Osteoblast (primary cell): ENCODE data around the gene PHACTR4. TPM values are rescaled to one million over a fixed set of nuclear protein-coding genes. Genes with fewer than 3 reads are reported as not detected.

Experiments
- DNase-seq: peaks from one replicate; pipeline ENCODE4 v3.0.0; 2011; ENCODE audit warnings: low spot score, mixed read lengths; ENCODE audit not compliant: insufficient read length; ENCODE audit errors: missing footprints
- H2AFZ ChIP-seq: 2 replicates; pipeline ENCODE4 v1.6.0; 2011; ENCODE audit warnings: mild to moderate bottlenecking, low read length
- H3K27ac ChIP-seq: 2 replicates; pipeline ENCODE4 v1.5.1; 2011; ENCODE audit warnings: mild to moderate bottlenecking, low read depth, low read length, moderate library complexity
- H3K27me3 ChIP-seq: 2 replicates; pipeline ENCODE4 v1.6.0; 2012; ENCODE audit warnings: mild to moderate bottlenecking, control low read depth, inconsistent platforms, low read length, moderate library complexity; ENCODE audit not compliant: insufficient read depth
- H3K36me3 ChIP-seq: 2 replicates; pipeline ENCODE4 v1.5.1; 2011; ENCODE audit warnings: mild to moderate bottlenecking, low read length, control low read depth, moderate library complexity; ENCODE audit not compliant: insufficient read depth
- H3K4me1 ChIP-seq: 2 replicates; pipeline ENCODE4 v1.5.1; 2011; ENCODE audit warnings: mild to moderate bottlenecking, low read length, control low read depth, moderate library complexity; ENCODE audit not compliant: insufficient read depth
- H3K4me2 ChIP-seq: 2 replicates; pipeline ENCODE4 v1.6.0; 2011; ENCODE audit warnings: mild to moderate bottlenecking, low read length; ENCODE audit not compliant: insufficient read depth
- H3K4me3 ChIP-seq: fragments of 200-600 bp; sonication (generic); 3 replicates; pipeline ENCODE4 v1.5.1; 2012; ENCODE audit warnings: mild to moderate bottlenecking, low read length, inconsistent platforms; ENCODE audit not compliant: insufficient read depth
- H3K79me2 ChIP-seq: 2 replicates; pipeline ENCODE4 v1.6.0; 2012; ENCODE audit warnings: mild to moderate bottlenecking, low read length, control low read depth, inconsistent platforms; ENCODE audit not compliant: insufficient read depth
- H3K9me3 ChIP-seq: 2 replicates; pipeline ENCODE4 v1.5.1; 2011; ENCODE audit warnings: low read depth, low read length, control low read depth
- H4K20me1 ChIP-seq: 2 replicates; pipeline ENCODE4 v1.6.0; 2012; ENCODE audit warnings: mild to moderate bottlenecking, low read length, control low read depth; ENCODE audit not compliant: insufficient read depth
- total RNA-seq: library from RNA; depleted of rRNA; stranded (reverse); fragments of >200 nt; gene quantifications from 2 replicates; pipeline ENCODE4 v1.2.3, GENCODE V29; 2012
- TF ChIP-seq, protein P1 (sequence below): IDR thresholded peaks from 2 replicates; pipeline ENCODE4 v1.5.1; 2011; ENCODE audit warnings: mild to moderate bottlenecking, low read depth, low read length, moderate library complexity; ENCODE audit errors: extremely low read depth

Gene PHACTR4
- total RNA-seq, 1 donor = 12.7 TPM

DNA sequence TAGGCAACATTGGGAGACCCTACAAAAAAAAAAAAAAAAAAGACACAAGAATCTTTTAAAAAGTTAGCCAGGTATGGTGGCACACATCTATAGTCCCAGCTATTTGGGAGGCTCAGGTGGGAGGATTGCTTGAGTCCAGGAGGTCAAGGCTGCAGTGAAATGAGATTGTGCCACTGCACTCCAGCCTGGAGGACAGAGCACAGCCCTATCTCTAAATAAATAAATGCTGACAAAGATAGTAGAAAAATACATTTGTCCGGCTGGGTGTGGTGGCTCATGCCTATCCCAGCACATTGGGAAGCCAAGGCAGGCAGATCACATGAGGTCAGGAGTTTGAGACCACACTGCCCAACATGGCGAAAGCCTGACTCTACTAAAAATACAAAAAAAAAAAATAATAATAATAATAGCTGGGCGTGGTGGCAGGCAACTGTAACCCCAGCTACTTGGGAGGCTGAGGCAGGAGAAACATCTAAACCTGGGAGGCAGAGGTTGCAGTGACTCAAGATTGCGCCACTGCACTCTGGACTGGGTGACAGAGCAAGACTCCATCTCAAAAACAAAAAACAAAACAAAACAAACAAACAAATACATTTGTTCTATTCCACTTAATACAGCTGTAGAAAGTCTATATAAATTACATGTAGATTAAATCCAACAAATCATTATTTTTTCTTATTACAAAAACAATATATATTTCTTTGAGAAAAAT, 48.5 kb downstream of the PHACTR4 start:
- no peak overlapping the region for H3K4me3 ChIP-seq
- H3K4me1 ChIP-seq = peaks cover 21% of the 10 kb centered on the region
- no peaks in the 10 kb centered on the region for H3K9me3 ChIP-seq
- H4K20me1 ChIP-seq = no peaks in the 10 kb centered on the region
- no peak overlapping the region for H2AFZ ChIP-seq
- DNase-seq = no peak
- no peak overlapping the region for H3K27ac ChIP-seq
- H3K79me2 ChIP-seq = peaks cover 13% of the 10 kb centered on the region
- no peaks in the 10 kb centered on the region for H3K36me3 ChIP-seq
- TF ChIP-seq, protein P1, sequence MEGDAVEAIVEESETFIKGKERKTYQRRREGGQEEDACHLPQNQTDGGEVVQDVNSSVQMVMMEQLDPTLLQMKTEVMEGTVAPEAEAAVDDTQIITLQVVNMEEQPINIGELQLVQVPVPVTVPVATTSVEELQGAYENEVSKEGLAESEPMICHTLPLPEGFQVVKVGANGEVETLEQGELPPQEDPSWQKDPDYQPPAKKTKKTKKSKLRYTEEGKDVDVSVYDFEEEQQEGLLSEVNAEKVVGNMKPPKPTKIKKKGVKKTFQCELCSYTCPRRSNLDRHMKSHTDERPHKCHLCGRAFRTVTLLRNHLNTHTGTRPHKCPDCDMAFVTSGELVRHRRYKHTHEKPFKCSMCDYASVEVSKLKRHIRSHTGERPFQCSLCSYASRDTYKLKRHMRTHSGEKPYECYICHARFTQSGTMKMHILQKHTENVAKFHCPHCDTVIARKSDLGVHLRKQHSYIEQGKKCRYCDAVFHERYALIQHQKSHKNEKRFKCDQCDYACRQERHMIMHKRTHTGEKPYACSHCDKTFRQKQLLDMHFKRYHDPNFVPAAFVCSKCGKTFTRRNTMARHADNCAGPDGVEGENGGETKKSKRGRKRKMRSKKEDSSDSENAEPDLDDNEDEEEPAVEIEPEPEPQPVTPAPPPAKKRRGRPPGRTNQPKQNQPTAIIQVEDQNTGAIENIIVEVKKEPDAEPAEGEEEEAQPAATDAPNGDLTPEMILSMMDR = no peak
- H3K27me3 ChIP-seq = no peaks in the 10 kb centered on the region
- peak overlapping the region; percentile 67 for H3K4me2 ChIP-seq

DNA sequence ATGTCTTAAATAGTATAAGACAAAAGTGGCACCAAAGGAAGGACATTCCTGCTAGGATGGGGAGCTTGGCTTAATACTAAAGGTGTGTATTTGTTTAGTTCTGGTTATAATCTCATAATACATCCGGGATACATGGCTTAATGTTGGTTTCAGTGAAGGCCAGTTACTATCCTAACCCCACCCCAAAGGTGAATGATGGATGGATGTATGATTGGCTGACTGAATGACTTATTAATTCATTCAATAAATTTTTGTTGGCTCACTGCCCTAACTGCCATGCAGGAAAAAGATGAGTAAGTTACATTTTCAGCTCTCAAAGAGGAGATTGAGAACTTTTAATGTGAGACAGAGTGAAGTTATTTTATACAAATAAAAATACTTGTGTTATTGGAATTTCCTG, 52.2 kb downstream of the PHACTR4 start:
- Histone ChIP-seq H3K9me3 (no peaks in the 10 kb centered on the region), H2AFZ (no peak overlapping the region), H4K20me1 (no peaks in the 10 kb centered on the region), H3K4me3 (no peak overlapping the region), H3K36me3 (no peaks in the 10 kb centered on the region), H3K4me2 (no peak overlapping the region), H3K4me1 (peaks cover 21% of the 10 kb centered on the region), H3K79me2 (peaks cover 5% of the 10 kb centered on the region), H3K27ac (peak overlapping the region; percentile 10), H3K27me3 (no peaks in the 10 kb centered on the region)
- no peak for DNase-seq
- TF ChIP-seq, protein P1 = no peak

DNA sequence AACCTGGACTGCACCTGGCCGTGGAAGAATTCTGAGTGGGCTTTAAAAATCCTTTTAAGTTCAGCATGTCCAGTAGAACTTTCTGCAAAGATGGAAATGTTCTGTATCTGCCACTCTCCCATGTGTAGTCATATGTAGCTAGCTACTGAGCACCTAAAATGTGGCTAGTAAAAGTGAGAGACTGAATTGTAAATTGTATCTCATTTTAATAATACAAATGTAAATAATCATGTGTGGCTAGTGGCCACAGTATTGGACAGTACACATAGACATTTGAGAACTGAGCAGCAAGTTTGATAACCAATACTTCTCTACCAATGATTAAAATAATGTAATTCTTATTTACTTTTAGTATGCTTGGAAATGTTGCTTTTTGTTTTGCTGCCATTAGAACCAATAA, 57.3 kb downstream of the PHACTR4 start:
- Histone ChIP-seq H3K79me2 (peaks cover 10% of the 10 kb centered on the region), H3K4me2 (no peak overlapping the region), H3K9me3 (no peaks in the 10 kb centered on the region), H3K36me3 (no peaks in the 10 kb centered on the region), H3K4me1 (peaks cover 11% of the 10 kb centered on the region), H3K4me3 (no peak overlapping the region), H3K27ac (no peak overlapping the region), H2AFZ (no peak overlapping the region), H3K27me3 (no peaks in the 10 kb centered on the region), H4K20me1 (no peaks in the 10 kb centered on the region)
- no peak for DNase-seq
- TF ChIP-seq, protein P1 = no peak

DNA sequence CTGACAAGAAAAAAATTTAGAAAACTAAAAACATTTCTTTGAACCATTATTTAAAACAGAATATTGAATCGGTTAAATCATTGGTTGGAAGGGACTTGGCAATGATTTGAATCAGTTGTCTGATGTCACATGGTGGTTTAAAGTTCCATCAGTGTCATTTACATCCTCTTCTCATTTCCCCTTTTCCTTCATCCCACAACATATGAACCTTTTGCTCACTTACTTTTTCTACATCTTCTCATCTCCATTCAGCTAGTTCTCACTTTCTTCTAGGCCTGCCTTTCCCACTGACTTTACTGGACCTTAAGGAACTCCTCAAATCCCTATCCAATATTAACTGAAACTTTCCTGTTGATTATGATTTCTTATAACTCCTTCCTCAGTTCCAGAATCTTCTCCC, 58.5 kb downstream of the PHACTR4 start:
- Histone ChIP-seq H3K9me3 (no peaks in the 10 kb centered on the region), H3K36me3 (no peaks in the 10 kb centered on the region), H3K27ac (no peak overlapping the region), H2AFZ (no peak overlapping the region), H3K4me2 (no peak overlapping the region), H3K79me2 (peaks cover 8% of the 10 kb centered on the region), H4K20me1 (no peaks in the 10 kb centered on the region), H3K27me3 (no peaks in the 10 kb centered on the region), H3K4me3 (no peak overlapping the region), H3K4me1 (peaks cover 4% of the 10 kb centered on the region)
- DNase-seq = no peak
- TF ChIP-seq, protein P1 = no peak
